Stomach (tissue), 4 donors: ENCODE results near the gene FBXL20.

Source experiments
- CTCF ChIP-seq, 7 experiments: fragments of 450-650 bp in 4 of 7; fragments of 200-600 bp in 3 of 7; sonication (generic) in 3 of 7; IDR thresholded peaks; one replicate each; pipeline ENCODE4 v1.5.1; 2016 to 2019; ENCODE audit warnings: antibody characterized with exemption in 7 of 7, control low read depth in 2 of 7, mild to moderate bottlenecking in 1 of 7
- POLR2AphosphoS5 ChIP-seq, 3 donors: sonication (generic); formaldehyde crosslinking; IDR thresholded peaks; one replicate each; pipeline ENCODE4 v1.6.1; 2016; ENCODE audit warnings: antibody characterized with exemption in 3 of 3

- TF ChIP-seq POLR2AphosphoS5 (IDR thresholded peaks at IDR 0.05) (no peak), CTCF (IDR thresholded peaks at IDR 0.05) (no peak)
Observed at GRCh38 chr17:39222866-39223834, 178.3 kb downstream of the FBXL20 start.
